Measurements from ENCODE around the gene DNM2.

GRCh38 chr19:10669246-10669645 is 48.6 kb upstream of the DNM2 start:
- TF ChIP-seq, protein P1, sequence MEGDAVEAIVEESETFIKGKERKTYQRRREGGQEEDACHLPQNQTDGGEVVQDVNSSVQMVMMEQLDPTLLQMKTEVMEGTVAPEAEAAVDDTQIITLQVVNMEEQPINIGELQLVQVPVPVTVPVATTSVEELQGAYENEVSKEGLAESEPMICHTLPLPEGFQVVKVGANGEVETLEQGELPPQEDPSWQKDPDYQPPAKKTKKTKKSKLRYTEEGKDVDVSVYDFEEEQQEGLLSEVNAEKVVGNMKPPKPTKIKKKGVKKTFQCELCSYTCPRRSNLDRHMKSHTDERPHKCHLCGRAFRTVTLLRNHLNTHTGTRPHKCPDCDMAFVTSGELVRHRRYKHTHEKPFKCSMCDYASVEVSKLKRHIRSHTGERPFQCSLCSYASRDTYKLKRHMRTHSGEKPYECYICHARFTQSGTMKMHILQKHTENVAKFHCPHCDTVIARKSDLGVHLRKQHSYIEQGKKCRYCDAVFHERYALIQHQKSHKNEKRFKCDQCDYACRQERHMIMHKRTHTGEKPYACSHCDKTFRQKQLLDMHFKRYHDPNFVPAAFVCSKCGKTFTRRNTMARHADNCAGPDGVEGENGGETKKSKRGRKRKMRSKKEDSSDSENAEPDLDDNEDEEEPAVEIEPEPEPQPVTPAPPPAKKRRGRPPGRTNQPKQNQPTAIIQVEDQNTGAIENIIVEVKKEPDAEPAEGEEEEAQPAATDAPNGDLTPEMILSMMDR (IDR thresholded peaks at IDR 0.05; ENCODE audit: low read length): no peak
- no peak for TF ChIP-seq EZH2phosphoT487 (IDR thresholded peaks at IDR 0.05; ENCODE audit: low read length)
